ENCODE measurements around the gene HPCA.
"Not testable (repeated sequence)": the region's sequence is repeated elsewhere in the genome, so short reads cannot be mapped to it uniquely, and the experiment has no call there.

The HPCA gene

DNA sequence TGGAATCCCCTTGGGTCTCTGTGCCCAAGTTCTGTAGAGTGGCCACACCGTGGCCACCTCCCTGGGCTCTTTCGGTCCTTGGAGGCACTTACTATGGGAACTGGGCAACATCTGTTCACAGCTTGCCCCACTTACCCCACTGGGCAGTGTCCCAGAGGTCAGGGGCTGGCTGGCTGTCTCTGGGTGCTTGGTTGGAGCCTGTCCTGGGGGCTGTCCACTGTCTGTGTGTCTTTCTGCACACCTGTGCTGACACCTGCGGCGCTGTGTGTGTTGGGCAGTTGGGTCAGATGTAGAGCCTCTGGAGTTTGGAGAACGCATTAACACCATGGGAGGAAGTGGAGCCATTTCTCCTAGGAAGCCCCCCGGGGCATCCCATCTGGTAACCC is 16.2 kb downstream of the HPCA start:
- no peak for DNase-seq (ENCODE audit: low read depth)

DNA sequence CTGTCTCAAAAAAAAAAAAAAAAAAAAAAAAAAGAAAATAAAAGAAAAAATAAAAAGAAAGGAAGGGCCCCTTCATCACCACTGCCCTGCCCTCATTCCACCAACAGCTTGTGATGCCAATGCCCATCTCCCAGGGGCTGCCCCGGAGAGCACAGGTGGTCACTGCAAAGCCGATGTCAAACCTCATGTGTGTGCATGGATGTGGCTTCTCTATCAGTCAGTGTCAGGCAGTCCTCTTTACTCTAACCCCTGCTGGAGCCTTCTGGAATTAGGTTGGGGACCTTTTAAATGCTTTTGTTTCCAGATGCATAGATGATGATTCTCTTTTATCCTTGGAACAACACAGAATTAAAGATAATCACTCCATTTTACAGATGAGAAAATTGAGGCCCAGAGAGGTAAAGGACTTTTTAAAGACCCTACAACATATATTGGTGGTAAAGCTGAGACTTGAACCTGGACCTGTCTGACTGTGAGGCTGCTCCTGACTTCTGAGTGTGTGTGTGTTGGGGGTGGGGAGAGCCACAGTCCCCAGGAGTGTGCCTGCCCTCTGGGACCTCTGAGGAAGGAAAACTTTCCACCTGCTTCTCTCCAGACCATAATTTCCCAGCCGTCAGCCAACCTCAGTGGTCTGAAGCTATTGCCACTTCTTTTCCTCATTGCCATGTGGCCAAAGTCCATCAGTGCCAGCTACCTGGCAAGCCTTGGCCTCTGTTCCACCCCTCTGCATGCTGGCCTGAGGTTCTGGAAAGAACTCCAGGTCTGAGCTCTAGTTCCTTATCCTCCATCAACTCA is 17.9 kb downstream of the HPCA start:
- DNase-seq (ENCODE audit: low read depth) = no peak

DNA sequence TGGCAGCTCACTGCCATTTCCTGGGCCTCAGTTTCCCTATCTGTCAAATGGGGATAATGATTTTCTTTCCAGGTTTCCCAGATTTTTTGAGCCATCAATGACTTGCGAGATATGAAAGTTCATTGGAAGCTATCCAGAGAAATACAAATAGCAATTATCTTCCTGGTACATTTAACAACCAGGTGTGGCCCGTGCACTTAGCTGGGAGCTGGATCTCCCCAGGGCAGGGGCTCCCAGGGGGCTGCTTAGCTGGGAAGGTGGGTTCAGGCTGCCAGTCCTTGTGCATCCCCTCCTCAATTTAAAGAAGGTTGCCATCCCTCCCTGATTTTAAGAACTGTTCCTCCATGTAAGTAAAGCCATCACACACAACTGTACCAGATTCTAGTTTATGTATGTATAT is 18.5 kb downstream of the HPCA start:
- no peak for DNase-seq (ENCODE audit: low read depth)

DNA sequence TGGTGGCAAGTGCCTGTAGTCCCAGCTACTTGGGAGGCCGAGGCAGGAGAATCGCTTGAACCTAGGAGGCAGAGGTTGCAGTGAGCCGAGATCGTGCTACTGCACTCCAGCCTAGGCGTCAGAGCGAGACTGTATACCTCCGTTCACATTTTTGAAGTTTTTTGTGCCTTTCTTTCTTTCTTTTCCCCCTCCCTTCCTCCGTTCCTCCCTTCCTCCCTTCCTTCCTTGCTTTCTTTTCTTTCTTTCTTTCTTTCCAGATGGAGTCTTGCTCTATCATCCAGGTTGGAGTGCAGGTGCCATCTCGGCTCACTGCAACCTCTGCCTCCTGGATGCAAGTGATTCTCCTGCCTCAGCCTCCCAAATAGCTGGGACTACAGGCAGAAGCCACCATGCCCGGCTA is 19.3 kb downstream of the HPCA start:
- DNase-seq (ENCODE audit: low read depth) = not testable (repeated sequence)

DNA sequence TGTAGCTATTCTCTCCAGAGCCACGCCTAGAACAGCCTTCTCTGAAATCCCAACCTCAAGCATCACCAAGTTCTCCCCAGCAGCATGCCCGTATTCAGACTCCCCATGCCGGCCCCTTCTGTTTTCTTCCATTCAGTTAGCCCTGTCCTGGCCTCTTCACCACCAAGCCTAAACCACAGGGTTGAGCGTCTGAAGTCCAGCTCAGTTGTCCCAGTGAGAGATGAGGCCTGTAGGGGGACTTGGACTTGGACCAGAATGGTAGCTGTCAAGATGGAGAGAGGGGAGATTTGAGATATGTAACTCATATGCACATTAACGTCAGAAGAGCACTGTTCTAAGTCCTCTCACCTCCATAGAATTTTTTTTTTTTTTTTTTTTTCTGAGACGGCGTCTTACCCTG is 20.4 kb downstream of the HPCA start:
- no peak for DNase-seq (ENCODE audit: low read depth)

DNA sequence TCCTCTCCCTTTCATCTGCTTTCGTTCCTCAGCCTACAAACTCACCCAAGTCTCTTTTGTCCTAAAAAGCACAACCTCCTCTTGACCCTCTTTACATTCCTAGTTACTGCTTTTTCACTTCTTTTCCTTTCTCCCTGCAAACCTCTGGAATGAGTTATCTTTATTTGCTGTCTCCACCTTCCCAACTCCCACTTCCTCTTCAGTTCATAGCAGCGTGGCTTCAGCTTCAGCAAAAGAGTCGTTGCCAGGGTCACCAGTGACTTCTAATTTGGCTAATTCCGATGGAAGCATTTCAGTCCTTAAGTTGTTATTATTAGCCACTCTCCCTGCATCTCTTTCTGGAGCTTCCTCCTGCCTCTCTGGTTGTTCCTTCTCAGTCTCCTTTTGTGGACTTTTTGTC is 21.1 kb downstream of the HPCA start:
- no peak for DNase-seq (ENCODE audit: low read depth)

DNA sequence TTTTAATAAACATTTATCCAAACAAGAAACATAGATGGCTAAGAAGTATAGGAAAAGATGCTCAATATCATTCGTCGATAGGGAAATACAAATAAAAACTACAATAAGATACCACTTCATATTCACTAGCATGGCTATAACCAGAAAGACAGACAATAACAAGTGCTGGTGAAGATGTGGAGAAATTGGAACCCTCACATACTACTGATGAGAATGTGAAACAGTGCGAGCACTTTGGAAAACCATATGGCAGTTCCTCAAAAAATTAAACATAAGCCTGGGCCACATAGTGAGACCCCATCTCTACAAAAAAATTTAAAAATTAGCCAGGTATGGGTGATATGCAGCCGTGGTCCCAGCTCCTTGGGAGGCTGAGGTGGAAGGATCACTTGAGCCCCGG is 24.0 kb downstream of the HPCA start:
- DNase-seq (ENCODE audit: low read depth) = no peak

DNA sequence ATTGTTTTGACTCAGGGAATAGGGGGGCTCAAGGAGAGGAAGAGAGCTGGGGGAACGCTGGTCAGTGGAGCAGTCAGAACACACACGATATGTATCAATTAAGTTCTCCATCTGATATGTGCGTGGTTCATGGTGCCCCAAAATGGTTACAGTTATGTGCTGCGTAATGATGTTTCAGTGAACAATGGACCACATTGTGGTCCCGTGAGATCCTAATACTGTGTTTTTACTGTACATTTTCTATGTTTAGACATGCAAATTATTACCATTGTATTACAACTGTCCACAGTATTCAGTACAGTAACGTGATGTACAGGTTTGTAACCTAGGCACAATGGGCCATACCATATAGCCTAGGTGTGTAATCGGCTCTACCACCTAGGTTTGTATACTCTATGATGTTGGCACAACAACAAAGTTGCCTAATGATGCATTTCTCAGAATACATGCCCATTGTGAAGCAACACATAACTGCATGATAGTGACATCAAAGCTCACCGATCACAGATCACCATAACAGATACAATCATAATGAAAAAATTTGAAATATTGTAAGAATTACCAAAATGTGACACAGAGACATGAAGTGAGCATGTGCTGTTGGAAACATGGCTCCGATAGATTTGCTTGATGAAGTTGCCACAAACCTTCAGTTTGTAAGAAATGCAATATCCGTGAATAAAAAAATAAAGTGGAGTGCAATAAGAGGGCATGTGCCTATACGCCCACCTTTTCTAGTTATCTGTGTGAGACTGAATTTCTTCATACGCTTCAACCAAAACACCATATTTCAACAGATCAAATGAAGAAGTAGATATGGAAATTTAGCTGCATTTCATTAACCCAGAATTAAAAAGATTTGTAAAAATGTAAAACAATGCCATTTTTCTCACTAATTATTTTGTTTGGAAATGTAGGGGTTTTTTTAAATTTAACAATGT is 29.7 kb downstream of the HPCA start:
- DNase-seq (ENCODE audit: low read depth) = no peak

DNA sequence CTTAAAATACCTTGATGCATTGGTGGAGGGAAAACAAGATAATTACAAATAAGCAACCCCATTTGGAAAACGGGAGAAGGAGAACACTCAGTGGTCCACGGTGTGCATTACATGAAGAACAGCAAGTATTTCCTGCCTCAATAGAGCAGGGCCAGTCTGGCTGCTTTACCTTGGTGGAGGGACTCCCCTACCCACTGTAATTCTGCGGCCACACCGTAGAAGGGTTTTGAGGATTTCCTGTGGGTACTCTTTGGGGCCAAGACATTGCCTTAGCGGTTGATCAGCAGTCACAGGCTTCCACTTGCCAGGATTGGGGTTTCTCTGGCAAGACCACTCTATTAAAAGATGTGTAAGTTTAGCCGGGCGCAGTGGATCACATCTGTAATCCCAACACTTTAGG is 31.2 kb downstream of the HPCA start:
- DNase-seq (ENCODE audit: low read depth) = no peak

DNA sequence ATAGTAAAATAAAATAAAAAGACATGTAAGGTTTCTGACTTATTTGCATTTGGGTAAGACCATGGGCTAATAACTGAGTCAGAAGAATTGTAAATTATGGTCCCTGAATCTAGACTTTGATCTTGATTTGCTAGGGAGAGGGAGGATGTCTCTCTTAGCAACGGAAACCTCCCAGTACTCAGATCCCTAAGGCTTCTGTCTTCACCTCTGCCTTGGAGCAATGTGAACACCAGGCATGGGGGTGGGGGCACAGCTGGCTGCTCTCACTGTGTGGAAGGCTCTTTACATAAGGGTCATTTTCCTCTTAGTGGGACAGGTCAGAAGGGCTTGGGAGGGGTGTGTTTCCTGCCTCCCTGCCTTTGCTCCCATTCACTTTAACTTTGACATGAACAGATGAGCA is 31.9 kb downstream of the HPCA start:
- no peak for DNase-seq (ENCODE audit: low read depth)

DNA sequence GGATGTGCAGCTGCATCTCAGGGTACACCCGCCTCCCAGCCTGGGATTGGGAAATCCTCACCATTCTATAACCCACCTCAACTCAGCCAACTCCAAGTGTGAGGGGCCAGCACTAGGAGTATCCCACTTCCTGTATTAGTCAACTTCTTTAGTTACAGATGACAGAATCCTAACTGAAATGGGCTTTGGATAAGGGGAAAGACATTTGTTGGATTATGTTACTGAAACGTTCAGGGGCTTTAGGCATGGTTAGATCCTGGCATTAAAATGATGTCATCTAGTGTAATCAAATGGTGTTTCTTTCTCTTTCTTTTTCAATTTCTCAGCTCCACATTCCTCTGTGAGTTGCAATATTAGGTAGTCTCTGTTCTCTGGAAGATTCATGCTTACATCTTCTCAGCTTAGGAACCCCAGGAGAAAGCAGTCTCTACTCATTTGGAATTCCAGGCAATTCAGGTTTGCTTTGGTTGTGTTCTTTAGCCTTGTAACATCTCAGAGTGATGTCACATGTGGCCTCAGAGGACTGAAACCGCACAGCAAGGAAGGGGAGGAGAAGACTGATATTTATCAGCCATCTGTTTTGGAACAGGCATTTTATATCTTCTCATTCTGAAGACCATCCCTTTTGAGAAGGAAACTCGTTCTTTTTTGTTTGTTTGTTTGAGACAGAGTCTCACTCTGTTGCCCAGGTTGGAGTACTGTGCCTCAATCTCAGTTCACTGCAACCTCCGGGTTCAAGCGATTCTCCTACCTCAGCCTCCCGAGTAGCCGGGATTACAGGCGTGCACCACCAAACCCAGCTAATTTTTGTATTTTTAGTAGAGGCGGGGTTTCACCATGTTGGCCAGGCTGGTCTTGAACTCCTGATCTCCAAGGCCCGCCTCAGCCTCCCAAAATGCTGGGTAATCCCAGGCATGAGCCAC is 33.8 kb downstream of the HPCA start:
- DNase-seq (ENCODE audit: low read depth) = no peak

DNA sequence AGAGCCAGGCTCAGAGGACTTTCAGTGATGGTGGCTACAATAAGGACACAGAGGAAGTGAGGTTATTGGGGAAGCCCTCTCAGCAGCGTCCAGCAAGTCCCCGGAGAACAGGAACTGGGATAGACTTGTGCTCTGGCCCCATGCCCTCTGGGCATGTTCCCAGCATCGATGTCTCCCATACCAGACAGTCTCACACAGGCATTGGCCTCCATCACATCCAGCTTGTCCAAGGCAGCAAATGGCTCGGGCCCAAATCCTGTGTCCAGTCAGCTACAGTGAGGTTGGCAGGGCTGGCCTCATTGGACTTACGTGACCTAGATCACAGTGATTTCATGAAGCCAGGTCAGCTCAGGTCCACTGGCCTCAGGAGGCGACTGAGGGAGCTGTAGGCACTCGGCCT is 34.5 kb downstream of the HPCA start:
- DNase-seq (ENCODE audit: low read depth) = no peak

DNA sequence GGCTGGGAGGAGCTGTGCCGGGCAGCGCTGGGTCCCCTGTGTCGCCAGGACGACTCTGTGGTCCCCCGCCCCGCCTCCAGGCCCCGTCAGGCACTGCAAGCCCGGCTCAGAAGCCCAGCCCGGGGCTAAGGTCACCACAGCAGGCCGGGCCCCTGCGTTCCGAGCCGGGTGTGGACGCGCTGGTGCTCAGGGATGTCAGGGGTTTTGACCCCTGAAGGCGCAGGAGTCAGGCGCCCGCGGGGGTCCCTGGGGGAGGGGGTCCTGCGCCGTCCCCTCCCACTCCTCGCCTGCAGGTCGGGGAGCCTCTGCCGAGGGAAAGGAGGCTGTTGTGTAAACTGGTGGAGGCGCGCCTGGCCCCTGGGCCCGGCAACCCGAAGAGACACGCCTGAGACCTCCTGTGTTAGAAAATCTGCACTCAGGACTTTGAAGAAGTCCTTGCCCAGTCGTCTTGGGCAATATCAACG is 38.6 kb downstream of the HPCA start:
- DNase-seq (ENCODE audit: low read depth) = no peak

DNA sequence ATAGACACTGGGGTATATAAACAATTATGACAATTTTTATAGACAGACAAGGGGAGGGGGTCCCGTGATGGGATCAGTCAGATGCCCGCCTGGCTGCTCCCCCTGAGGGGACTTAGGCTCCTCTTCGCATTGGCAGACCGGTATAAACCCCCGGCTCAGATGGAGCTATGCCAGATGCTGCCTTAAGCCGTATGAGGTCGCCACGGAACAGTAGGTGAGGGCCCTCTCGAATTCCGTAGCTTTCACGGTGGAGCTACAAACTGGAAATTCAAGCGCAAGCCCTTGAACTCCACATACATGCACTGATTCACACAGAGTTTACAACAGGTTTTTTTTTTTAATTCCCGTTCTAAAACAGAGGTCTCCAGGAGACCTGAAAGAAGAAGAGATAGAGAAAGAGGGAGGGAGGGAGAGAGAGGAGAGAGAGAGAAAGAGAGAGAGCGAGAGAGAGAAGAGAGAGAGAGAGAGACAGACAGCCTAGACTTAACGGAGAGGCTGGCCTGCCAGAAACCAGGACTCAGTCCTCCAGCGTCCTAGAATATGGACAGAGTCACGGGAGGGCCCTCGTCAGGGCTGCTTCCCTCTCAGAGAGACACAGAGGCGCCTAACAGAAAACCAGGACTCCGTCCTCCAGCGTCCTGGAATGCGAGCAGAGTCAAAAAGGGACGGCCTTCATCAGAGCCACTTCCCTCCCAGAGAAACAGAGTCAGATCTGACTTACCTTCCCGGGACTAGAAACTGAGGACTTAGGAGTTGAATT is 39.3 kb downstream of the HPCA start:
- DNase-seq (ENCODE audit: low read depth) = no peak

DNA sequence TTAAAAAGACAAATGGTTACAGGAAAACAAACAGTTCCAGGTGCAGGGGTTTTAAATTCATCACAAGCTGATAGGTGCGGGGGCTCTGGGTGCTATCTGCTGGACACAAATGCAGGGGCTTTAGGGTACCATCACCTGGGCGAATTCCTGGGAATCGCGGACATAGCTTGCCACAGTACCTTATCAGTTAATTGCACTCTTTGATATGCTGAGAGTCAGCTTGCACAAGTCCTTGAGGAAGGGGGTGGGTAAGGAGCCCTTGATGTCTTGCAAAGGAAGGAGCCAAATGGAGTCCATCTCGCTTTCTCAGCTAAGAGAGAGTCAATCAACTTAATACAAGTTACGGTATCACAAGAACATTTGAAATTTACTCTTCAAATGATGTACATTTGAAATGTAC is 40.3 kb downstream of the HPCA start:
- no peak for DNase-seq (ENCODE audit: low read depth)

DNA sequence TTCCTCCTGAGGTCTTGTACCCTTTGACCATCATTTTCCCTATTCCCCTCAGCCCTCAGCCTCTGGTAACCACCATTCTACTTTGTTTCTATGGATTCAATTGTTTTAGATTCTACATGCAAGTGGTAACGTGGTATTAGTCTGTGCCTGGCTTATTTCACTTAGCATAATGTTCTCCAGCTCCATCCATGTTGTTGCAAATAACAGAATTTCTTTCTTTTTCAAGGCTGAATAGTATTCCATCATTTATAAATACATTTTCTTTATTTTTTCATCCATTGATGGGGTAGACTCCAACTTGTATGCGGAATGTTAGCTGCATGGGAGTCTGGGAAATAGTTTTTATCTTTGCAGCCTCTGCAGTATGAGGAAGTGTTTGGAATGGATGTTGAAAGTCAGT is 41.1 kb downstream of the HPCA start:
- DNase-seq (ENCODE audit: low read depth) = no peak

DNA sequence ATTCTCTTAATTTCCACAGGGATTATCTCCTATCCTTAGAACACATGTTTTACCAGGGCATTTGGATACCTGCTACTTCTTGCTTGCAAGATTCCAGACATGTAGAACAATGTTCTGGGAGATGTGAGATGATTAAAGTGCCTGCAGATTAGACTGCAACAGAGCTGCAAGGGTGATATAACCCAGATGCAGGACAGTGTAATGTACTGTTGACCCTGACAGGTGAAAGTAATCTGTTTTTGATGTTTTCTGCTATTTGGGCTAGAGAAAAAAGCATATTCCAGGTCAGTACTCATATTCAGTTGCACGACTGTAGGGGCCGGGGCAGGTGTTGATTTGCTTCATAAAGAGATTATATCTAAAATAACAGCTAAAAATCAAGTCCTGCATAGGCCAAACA is 42.0 kb downstream of the HPCA start:
- no peak for DNase-seq (ENCODE audit: low read depth)

DNA sequence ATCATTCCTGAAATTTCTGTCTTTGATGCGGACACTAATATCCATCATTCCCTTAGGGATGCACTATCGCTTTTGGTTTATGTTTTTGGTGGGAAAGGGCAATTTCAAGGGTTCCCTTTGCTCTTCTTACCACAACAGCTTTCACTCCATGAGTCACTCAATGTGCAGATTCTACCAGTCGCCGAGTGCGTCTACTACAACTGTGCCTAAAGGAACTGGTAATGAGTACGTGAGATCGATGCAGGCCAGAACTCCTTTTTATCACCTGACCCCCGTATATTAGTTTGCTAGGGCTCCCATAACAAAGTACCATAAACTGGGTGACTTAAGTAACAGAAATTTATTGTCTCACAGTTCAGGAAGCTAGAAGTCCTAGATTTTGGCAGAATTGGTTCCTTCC is 42.4 kb downstream of the HPCA start:
- no peak for DNase-seq (ENCODE audit: low read depth)

DNA sequence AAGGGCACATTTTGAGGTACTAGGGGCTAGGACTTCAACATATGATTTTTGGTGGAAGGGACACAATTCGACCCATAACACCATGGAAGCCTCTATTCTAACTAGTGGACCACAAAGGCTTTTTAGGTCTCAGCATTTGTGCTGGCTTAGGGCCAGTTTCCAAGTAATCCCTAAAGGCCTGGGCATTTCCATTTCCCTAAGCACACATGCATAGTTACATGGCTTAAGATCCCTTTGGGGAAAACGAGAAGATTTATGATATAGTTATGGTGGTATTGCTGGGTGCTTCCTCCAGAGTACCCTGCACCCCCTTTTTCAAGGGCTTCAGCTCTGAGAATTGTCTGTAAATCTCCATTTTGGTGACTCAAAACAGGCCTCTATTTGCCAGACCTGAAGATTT is 43.1 kb downstream of the HPCA start:
- DNase-seq (ENCODE audit: low read depth) = no peak

DNA sequence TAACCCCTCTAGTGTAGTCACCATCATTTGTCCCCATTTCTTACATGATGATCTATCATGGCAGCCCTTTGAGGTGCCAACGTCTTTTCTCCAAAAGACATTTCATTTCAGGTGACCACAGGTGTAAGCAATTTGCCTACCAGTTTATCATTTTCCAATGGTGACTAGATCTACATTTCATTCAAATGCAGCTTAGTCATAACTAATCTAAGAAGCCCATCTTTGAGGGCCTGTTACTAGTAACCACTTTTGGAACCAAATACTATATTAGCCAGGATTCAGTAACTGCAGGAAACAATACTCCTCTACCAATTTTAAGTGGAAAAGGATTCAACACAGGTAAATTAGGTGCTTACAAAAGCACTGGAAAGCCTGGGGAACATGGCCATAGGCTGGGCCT is 45.5 kb downstream of the HPCA start:
- DNase-seq (ENCODE audit: low read depth) = no peak

DNA sequence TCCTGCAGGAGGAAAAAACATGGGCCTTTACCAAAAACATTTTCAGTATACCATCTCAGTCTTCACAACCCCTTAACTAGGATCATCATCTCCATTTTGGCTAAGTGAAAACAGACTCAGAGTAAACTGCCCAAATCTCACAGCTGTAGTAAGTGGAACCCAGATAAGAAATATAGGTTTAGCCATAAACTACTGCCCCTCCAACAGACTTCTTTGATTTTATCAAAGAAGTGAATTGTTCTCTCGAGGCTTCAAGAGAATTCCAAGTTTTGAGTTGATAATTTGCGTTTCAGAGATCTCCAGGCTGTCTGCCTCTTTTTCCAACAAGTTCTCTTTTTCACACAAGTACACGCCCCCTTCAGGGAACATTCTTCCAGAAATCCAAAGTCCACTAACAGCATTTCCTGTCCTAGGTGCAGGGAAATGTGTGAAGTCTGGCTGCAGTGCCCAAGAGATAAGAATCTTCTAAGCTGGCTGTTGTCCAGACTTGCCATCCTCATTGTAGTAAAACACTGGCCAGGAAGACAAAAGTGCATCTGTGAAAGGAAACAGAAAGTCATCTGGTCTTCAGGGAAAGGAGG is 47.5 kb downstream of the HPCA start:
- no peak for DNase-seq (ENCODE audit: low read depth)
